Fibroblast of skin of back (primary cell): Measurements from ENCODE around the gene SLC22A14.
"Not testable (repeated sequence)": the region's sequence is repeated elsewhere in the genome, so short reads cannot be mapped to it uniquely, and the experiment has no call there.

Experiments
- DNase-seq: peaks from one replicate; pipeline ENCODE4 v3.0.0-alpha.2; 2013

The SLC22A14 gene

DNA sequence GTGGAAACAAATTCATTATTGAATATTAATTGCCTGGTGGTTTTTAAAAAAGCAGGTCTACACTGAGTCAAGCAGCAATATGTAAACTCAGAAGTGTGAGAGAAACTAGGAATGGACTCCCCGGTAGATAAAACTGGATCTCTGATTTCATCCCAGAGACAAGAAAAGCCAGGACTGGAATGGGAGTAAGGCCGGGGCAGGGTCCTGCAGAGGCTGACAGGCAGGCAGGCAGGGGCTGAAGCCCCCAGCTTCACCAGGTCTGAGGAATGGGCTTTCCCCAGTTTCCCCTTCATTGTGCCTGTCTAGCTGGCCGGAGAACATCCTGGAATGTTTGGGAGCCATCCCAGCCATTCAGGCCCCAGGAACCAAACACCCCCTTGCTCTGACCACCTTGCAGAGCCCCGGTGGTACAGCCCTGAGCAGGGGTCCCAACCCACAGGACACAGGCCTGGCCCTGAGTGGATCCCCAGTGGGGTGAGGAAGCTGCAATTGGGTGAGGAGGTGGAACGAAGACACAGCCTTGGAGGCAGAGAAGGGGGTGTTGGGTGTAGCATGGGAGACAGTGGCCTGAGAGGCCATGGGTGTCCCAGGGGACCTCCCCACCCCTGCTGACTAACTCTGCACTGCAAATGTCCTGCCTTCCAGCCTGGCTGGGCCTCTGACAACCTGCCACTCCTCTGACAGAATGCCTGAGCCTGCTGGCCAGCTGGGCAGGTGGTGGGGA lies 32.8 kb downstream of the SLC22A14 start:
- no peak for DNase-seq

DNA sequence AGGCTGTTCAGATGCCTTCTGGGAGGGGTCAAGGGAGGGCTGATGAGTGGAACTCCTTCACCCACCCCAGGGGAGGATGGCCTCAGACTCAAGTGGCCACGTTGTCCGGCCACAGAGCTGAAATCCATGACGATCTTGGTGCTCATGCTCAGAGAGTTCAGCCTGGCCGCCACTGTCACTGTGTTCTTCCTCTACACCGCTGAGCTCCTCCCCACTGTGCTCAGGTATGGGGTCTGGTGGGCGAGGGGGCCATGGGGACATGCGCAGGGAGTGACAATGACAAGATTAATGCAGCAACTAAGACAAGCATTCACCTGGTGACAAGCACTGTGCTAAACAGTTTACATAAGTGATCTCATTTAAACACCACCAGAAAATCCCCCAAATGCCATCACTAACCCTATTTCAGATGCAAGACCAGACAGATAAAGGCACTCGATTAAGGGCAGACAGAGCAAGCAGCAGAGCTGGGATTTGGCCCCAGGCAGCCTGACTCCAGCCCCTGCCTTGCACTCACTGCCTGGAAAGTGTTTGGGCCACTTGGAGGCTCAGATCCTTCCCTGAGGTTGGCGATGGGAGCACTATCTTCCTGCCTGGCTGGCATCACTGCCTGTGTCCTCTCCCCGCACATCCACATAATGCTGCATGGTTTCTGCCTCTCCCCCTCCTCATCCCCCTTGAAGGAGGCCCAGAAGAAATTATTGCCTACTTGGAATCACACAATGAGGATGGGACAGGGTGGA lies 33.6 kb downstream of the SLC22A14 start:
- DNase-seq, result no peak

DNA sequence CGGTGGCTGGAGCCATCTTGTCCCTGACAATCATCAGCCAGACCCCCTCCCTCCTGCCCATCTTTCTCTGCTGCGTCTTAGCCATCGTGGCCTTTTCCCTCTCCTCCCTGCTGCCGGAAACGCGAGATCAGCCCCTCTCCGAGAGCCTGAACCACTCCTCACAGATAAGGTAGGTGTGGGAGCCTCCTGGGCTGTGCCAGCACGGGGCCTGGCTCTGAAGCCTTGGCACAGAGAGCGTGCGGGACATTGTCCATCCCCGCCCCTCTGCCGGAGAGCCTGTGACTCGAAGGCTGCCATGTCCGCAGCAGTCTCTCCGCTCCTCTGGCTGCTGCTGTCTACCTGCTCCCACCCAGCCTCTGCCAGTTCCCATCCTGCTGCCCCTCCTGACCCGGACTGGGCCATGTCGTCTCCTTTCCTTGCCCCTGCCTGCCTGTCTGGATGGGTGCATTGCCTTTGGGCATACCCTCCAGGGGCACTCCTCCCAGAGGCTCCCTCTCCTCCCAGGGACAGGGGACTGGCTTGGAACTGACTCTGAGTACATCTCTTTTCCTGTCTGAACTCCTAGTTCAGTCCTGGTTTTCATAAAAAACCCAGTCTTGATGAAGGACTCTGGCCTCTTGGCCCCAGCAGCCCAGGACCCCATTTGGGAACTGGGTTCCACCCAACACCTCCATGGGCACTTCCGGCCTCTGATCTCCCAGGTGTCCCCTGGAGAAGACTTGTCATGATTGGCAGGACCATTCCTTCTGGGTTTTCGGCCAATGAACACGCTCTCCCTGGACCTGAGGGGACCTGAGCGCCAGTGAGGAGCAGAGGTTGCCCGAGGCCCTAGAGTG lies 34.5 kb downstream of the SLC22A14 start:
- DNase-seq, result no peak

DNA sequence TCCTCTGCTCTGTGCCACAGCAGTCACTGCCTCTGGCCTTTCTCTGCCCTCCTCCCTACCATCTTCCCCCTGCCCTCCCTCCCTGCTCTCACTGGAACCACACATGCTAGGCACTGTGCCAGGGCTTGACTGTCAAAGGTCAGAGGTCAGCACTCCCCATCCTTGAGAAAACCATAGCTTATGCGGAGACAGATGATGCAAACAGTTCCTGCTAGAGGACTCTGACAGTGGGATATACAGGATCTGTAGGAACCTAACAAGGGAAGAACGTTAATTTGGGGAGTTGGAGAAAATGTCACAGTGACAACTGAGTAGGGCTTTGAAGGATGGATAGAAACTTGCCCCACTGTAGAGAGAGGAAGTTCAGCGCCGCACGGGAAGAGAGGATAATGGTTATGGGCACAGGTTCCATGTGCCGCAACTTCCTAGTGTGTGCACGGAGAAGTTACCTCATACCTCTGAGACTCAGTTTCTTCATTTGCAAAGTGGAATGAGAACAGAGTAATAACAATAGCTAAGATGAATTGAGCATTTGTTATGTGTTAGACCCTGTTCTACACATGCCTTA lies 35.2 kb downstream of the SLC22A14 start:
- DNase-seq, result no peak

DNA sequence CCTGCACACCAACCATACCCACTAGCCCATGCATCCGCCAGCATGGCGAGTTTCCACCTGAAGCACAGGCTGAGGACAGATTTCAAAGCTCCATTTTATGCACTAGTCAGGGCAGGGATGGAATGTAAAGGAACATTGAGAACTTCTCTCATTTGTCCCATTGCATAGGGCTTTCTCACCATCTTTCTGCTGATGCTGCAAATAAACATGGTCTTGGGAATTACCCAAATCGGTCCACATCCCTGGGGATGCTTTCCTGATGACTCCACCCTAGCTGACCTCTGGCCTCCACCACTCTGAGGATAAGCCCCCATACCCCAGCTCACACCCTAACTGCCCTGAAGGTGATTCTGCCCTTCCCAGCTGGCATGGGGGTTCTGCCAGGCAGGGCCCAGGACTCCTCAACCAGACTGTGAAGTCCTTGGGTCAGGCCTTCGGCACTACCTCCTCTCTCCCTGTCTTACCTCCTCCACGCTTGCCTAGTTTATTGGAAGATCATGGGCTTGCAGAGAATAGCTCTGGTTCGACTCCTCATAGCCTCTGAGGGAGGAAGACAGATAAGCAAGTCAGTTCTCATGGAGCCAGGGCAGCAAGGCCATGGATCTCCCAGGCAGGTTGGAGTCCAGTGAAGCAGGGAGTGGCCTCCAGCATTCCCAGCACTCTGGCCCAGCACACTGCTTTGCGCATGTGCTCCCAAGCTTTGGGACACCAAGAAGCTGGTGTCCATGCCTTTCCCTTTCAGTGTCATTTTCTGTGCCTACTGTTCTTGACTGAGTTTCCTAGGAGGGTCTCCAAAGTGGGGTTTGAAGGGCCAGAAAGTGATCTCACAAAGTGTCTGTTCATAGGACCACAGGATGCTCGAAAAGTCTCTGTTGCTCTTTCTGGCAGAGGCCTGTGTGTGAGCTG lies 36.9 kb downstream of the SLC22A14 start:
- DNase-seq, result no peak

DNA sequence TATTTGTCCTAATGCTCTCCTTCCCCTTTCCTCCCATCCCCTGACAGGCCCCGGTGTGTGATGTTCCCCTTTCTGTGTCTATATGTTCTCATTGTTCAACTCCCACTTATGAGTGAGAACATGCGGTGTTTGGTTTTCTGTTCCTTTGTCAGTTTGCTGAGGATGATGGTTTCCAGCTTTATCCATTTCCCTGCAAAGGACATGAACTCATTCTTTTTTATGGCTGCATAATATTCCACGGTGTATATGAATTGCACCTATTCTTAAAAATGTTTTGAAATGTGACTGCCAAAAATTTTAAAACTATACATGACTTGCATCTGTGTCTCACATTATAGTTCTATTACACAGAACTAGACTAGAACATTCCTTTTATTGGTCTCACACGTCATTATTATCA lies 38.5 kb downstream of the SLC22A14 start:
- DNase-seq, result not testable (repeated sequence)

DNA sequence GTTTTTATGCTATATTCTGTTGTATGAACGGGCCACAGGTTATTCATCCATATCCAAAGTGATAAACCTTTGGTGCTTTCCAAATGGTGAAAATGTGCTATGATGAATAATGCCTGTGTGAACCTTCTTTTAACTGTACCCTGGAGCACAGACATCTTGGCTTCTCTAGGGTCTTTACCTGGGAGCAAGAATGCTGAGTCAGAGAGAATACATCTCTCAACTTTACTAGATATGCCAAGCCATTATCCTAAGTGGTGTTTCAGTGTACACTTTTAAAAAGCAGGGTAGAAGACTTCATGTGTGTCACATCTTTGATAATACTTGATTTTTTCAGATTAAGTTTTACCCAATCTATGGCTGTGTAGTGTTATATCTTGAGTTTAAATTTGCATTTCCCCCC lies 41.0 kb downstream of the SLC22A14 start:
- no peak for DNase-seq

DNA sequence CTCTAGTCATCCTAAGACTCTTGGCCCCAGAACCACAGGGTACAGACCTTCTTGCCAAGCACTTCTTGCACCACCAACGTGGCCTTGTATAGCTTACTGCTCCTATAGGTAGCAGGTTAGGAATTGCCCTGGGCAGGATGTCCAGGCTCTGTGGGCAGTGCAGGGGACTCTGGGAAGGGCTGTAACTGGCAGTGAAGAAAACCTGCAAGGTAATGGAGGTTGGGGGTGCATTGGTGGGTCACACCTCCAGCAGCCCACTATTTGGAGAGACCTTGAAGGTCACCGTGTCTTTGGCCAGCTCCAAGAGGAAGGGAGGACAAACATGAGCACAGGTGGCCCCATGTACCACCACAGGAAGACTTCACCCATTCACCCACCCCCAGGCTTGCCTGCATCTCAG lies 43.2 kb downstream of the SLC22A14 start:
- DNase-seq, result no peak

DNA sequence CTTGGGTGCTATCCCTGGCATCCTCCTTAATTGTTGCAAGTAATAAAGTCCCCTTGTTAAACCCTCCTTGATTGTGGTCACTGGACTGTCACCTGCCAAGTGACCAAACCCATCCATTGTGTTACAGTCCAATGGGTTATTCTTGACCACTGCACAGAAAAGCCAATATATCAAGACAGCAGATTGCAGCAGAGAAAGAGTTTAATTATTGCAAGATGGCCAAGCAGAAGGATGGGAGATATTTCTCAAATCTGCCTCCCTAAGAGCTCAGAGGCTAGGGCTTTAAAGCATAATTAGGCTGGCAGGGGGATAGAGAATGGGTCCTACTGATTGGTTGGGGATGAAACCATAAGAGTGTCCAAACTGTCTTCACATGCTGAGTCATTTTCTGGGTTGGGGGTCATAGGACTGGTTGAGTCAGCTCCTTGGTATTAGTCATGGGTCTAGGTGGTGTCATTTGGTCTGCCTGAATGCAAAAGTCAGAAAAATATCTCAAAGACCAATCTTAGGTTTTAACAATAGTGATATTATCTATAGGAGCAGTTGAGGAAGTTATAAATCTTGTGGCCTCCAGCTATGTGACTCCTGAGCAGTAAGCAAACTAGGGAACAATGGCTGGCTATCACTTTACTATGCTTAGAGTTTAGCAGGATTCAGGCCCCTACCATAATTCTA lies 45.4 kb downstream of the SLC22A14 start:
- DNase-seq, result peak; percentile 66

DNA sequence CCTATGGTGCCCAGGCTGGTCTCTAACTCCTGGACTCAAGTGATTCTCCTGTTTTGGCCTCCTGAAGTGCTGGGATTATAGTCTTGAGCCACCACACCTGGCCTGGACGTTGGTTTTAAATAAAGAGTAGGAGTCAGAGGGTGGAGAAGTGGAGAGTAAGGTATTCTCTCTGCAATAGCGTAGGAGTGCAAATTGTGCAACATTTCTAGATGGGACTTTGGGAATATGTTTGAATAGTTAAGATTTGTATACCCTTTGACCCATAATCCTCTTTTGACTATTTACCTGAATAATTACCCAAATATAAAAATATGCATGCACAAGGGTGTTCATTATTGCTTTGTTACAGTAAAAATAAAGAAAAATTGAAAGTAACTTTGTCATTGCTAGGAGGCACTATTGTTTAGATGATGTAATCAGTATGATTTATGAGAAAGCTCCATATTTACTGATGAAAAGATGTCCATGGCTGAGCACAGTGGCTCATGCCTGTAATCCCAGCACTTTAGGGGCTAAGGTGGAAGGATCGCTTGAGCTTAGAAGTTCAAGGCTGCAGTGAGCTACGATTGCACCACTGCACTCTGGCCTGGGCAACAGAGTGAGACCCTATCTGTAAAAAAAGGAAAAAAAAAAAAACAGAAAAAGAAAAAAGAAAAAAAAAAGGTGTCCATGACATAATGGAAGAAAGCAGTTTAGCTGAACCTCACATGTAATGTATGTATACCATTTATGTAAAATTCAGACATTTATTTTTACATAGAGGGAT lies 49.3 kb downstream of the SLC22A14 start:
- DNase-seq, result no peak

DNA sequence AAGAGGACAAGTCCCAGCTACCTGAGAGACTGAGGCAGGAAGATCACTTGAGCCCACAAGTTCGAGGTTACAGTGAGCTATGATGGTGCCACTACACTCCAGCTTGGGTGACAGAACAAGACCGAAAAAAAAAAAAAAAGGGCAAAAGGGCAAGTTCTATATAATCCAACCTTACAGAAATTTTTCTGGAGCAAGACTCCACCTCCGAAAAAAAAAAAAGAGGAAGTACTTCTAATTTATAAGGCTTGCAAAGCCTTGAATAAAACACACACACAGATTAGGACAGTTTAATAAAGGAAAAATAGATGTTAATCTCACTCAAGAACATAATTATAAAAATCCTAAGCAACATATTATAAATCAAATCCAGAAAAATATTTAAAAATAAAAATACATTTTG lies 50.1 kb downstream of the SLC22A14 start:
- no peak for DNase-seq

DNA sequence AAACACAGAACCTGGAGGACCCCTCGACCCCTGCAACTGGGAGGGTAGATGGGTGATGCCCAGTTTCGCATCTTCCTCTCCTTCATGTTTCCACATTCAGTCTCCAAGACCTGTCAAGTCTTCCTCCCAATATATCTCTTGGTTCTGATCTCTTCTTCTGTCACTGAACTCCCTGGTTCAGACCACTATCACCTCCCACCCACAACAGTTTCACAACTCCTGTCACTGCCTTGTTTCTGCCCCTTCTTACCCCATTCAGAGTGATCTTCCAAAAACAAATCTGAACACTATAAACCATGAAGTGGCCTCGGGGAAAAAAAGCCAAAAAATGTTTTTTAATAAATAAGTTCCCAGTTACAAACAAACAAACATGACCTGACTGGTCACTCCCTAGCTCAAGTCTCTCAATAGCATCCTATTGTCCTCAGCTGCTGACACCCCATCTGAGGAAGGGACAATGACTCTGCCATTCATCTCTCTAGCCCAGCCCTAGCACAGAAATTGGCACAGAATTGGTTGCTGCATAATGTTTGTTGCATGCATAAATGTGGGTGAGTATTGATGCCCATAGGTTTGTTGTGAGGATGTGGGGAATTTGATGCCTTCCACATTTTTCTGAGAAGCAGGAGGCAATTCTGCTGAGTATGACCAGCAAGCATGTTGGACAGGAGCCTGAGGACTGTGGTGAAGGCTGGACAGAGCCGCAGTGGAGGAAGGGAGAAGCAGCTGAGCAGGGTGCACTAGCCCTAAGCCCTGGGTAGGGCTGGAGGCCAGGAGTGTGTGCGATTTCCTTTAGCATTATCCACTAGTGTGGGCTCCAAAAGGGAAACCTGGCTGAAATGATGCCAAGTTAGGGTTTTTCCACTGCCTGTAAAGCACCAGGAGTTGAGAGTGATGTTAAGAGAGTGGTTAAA lies 52.3 kb downstream of the SLC22A14 start:
- peak; percentile 21 for DNase-seq

DNA sequence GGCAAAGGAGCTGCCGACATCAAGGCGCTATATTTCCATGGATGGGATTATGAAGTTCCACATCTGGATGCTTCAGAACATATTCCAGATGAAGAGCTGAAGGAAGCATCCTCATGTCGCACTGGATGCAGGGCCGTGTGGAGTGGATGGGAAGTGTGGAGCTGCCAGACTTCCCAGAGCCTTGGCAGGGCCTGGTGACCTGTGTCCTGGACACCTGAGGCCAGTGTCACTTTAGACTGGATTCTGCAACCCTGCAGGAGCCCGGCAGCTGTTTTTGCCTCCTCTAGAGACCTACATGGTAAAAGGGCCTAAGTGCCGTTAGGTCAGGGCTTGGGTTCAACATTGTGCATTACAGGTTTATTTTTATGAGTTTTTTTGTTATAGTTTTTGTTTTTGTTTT lies 53.2 kb downstream of the SLC22A14 start:
- no peak for DNase-seq

DNA sequence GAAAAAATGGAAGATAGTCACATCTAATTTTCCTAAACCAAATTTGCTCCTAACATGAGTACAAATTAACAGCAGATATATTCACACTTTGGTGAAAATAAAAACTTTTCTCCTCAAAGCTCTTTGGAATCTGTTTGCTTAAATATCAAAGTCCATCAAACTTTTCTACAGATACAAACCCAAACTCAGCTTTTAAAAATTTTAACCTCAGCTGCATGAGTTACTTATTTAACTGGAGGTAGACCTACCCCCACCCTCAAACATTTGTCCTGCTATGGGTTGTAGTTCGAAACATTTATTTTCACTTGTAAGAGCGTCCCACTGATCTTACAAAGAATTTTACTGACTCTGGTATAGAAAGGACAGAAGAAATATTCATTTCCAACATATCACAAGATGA lies 55.6 kb downstream of the SLC22A14 start:
- DNase-seq, result no peak

DNA sequence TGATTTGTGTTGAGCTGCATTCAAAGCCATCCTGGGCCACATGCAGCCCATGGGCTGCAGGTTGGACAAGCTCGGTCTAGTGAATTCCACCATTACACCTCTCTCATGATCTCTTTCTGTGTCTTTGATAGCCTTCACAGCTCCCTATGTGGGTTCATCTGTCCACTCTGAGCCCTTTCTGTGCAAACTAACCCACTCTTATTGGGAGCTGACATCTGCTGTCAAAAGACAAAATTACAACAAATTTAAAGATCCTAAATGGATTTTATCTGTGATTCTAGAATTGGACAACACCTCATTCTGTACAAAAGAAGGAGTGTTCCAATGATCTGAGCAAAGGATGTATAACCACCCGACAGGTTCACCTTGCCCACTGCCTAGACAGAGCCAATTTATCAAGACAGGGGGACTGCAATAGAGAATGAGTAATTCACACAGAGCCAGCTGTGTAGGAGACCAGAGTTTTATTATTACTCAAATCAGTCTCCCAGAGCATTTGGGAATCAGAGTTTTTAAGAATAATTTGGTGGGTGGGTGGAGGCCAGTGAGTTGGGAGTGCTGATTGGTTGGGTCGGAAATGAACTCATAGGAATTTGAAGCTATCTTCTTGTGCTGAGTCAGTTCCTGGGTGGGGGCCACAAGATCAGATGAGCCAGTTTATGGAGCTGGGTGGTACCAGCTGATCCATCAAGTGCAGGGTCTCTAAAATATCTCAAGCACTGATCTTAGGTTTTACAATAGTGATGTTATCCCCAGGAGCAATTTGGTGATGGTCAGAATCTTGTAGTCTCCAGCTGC lies 61.9 kb downstream of the SLC22A14 start:
- DNase-seq, result no peak

DNA sequence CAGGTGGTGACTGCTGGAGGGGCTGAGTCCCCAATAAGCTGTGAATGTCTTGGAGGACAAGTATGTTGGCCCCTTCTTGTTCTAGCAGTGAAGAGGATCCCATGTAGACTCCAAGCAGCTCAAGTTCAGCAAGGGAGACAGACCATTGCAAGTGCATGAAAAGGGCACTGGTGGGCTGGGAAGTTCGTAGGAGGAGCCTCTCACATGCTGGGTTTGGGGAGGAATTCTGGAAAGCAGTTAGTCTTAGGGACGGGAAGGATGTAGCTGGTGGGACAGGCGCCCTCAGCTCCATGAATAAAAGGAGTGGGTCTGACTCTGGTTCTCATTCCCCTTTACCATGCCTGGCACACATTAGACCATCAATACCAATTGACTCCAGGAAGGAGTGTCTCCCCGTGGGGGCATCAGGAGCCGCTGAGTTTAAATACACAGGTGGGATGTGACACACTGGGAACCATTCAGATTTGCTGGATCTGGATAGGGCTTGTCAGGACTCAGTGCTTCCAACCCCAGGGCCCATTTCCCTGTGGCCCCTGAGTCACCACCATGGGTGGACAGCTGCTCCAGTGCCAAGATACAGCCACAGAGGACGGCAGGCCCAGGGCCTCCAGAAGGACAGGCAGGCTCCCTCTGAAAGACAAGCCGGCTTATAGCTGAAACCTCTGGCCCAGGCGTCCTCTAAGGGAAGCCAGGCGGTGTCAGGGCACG lies 63.9 kb downstream of the SLC22A14 start:
- DNase-seq, result no peak

DNA sequence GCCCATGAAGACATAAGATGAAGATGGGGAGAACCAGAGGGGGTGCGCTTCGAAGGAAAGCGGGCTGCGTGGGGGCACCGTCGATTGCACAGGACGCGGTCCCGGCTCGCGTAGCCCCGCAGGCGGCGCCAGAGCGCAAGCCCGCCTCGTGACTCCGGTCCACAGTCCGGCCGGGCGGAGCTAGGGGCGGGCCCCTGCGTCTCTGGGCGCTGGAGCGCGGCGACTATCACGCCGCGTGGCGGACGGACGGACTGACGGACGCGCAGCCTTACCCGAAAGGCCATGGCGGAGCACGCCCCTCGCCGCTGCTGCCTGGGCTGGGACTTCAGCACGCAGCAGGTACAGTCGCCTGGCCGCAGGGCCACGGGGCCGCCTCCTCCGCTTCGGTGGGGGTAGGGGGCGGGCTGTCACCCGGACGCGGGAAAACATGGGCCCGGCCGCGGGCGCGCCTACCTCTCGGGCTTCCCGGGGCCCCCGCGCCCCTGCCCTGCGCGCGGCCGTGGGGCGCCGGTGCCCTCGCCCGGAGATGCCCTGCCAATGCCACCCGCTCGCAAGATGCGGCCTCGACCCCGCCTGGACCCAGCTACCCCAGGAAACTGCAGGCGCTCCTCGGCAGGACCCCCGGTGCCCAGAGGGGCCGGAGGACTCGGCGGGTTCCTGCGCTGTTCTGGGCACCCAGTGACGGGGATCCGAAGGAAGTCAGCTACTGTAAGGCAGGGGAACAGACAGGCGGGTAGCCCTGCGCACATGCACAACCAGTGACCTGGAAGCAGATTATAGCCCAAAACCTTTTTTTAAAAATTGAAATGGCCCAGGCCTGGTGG lies 64.7 kb downstream of the SLC22A14 start, which contains the start of gene XYLB:
XYLB (plus strand) TSS at position 199 of the 824 bp plus-strand sequence; CDS start at position 283, 84 bp downstream.
- peak; percentile 80 for DNase-seq
